Esophagus (tissue), 2 donors: ENCODE measurements around the gene SNAPC4. TPM values are rescaled to one million over a fixed set of nuclear protein-coding genes. Genes with fewer than 3 reads are reported as not detected.
A peak's percentile ranks its signal among the peaks of the same experiment; 100 is the strongest.

Experiments used
- H3K27ac ChIP-seq, 2 donors: one replicate each; pipeline ENCODE4 v1.5.1; 2013; ENCODE audit warnings: low read depth in 2 of 2, mild to moderate bottlenecking in 2 of 2, inconsistent platforms in 1 of 2, low read length in 1 of 2, moderate library complexity in 1 of 2
- H3K27me3 ChIP-seq, 2 donors: one replicate each; pipeline ENCODE4 v1.6.1; 2013; ENCODE audit warnings: low read length in 2 of 2, control low read depth in 1 of 2, mild to moderate bottlenecking in 1 of 2; ENCODE audit not compliant: insufficient read depth in 2 of 2, control insufficient read depth in 1 of 2
- H3K36me3 ChIP-seq, 2 donors: one replicate each; pipeline ENCODE4 v1.6.1; 2013; ENCODE audit warnings: low read length in 1 of 2; ENCODE audit not compliant: control insufficient read depth in 2 of 2, insufficient read depth in 2 of 2
- H3K4me1 ChIP-seq, 2 donors: one replicate each; pipeline ENCODE4 v1.6.1; 2013; ENCODE audit warnings: low read length in 1 of 2; ENCODE audit not compliant: control insufficient read depth in 2 of 2, insufficient read depth in 2 of 2
- H3K4me3 ChIP-seq, 2 donors: one replicate each; pipeline ENCODE4 v1.5.1; 2013; ENCODE audit warnings: low read length in 2 of 2, mild to moderate bottlenecking in 2 of 2, low read depth in 1 of 2, moderate library complexity in 1 of 2
- H3K9me3 ChIP-seq, 2 donors: one replicate each; pipeline ENCODE4 v1.6.1; 2013; ENCODE audit warnings: mild to moderate bottlenecking in 2 of 2, low read depth in 1 of 2, low read length in 1 of 2, moderate library complexity in 1 of 2; ENCODE audit not compliant: control insufficient read depth in 2 of 2, insufficient read depth in 1 of 2
- WGBS, 2 donors: extraction: QIAGEN DNeasy Blood & Tissue Kit; methylation state at CpG; one replicate each; pipeline ENCODE4 v1.1.7; 2013; 5-methylcytosine and 5-hydroxymethylcytosine counted together
- polyA plus RNA-seq, 2 donors: library from polyadenylated mRNA; stranded (reverse); fragments of 200-250 nt; gene quantifications; one replicate each; pipeline ENCODE4 v1.2.3, GENCODE V29; 2013
- donor health status: healthy with polysubstance abuse.
- donor health status: Bipolar disorder and iron deficiency.

Gene SNAPC4
- polyA plus RNA-seq, 2 donors: 3.5 to 6.6 TPM

DNA sequence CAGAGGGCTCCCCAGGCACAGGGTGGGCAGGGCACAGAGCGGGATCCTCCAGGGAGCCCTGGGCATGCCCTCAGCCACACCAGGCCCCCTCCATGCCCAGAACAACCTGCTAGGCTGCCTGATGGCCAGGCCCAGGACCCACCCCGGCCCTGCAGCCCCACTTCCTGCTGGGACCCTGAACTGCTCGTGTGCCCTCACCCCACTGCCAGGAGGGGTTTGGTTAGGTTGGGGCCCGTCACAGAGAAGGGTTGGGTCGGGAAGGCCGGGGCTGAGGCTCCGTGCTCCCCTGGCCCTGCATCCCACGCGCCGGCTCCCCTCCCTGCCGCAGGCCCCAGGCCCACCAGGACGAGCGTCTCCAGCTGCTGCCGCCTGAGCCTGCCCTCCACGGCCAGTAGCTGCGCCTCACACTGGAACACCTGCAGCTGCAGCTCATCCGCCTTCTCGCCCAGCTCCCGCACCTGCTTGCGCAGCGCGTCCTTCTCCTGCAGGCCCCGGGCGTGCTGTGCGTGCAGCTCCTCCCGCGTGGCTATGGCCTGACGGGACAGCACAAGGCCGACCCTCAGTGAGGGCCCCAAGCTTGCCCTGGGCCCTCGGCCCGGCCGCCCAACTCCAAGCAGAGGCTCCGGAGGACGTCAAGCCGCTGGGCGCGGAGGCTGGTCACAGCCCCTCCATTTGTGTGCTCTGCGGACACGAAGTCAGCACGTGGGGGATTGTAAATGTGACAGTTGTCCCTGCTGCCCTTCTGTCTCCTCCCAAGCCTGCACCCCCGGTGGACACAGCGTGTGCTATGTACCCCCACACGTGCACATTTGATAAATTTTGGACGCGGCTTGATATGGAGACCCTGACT, 32.4 kb downstream of the SNAPC4 start:
- peaks cover 4 to 18% of the 10 kb centered on the region in 2 donors for H3K4me1 ChIP-seq
- WGBS, 2 donors: 84% methylated on average over 42 to 45 of the region's 45 CpGs
- H3K27me3 ChIP-seq: no peaks in the 10 kb centered on the region
- H3K4me3 ChIP-seq: no peak overlapping the region
- no peak overlapping the region for H3K27ac ChIP-seq
- H3K36me3 ChIP-seq: no peaks in the 10 kb centered on the region
- H3K9me3 ChIP-seq: no peaks in the 10 kb centered on the region

DNA sequence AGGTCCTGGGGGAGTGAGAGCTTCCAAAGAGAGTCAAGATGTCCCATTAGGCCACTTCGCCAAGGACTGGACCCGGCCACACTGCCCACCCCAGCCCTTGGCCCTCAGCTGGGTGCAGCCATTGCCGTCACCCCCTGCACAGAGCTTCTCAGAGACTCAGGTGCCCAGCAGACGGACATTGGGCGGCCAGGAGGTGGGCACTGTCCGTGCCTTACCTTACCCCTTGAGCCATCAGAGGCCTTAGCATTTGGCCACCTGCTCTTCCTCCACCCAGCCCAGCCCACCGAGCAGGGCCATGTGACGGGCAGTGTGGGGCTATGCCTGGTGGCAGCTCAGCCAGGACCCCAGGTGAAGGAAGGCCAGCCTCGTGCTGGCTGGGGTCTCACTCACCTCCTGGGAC, 33.1 kb downstream of the SNAPC4 start:
- Histone ChIP-seq H3K4me1 (peaks cover 4 to 14% of the 10 kb centered on the region in 2 donors), H3K36me3 (peaks cover 0 to 1% of the 10 kb centered on the region in 2 donors), H3K27ac (no peak overlapping the region), H3K9me3 (no peaks in the 10 kb centered on the region), H3K27me3 (no peaks in the 10 kb centered on the region), H3K4me3 (no peak overlapping the region)
- 82 to 87% methylated on average over 9 of the region's 9 CpGs for WGBS, 2 donors

DNA sequence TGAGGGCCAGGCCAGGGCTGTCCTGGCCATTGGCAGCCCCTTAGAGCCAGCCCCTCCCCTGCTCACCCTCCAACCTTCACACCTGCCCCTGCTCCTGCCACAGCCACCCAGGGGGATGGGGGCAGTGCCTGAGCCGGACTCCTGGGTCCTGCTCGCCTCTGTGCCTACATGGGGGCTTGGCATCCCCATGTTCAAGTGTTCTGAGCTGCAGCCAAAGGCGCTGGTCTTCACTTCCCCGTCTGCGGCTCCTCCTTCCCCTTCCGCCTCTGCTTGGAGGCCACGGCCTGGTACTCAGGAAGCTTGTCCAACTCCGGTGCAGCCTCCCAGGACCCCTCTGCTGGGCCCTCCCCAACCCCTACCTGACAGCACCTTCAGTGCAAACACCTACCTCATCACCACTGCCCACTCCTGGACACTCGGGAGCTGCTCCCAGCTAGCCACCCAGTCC, 34.2 kb downstream of the SNAPC4 start:
- 68 to 78% methylated on average over 9 of the region's 9 CpGs for WGBS, 2 donors

DNA sequence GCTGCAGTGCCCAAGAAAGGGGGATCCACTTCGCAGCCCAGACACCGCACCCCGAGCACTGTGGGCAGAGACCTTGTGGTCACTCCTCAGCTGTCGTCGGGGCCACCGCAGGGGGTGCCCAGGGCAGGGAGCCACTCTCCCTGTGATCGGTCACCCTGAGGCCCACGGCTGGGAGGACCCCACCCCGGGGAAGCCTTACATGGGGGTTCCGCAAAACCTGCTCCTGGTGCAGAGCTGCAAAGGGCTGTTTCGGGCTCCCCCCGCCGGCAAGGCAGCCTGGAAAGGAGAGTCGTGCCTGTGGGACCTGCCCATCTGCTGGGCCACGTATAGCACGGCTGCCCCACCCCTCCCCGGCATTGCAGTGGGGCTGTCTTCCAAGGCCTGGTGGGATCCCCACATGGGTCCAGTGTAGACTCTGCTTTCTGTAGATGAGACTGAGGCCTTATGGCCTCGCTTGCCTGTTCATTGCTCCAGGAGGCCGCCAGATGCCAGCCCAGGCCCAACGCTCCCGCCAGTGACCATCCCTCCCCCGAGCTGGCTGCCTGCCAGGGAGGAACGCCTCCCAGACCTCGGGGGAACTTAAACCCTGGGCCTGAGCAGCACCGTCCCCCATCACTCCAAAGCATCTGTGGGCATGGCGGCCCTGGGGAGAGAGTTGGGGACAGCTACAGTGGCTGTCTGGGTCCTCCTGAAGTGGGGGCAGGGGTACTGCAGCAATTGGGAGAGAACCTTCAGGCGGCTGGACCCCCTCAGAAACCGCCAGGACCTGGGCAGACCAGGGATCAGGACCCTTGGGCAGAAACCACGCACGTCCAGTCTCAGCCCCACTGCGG, 34.8 kb downstream of the SNAPC4 start:
- no peak overlapping the region for H3K27ac ChIP-seq
- 73 to 77% methylated on average over 31 of the region's 31 CpGs for WGBS, 2 donors
- no peak overlapping the region for H3K4me3 ChIP-seq
- peaks cover 0 to 3% of the 10 kb centered on the region in 2 donors for H3K36me3 ChIP-seq
- H3K27me3 ChIP-seq: no peaks in the 10 kb centered on the region
- H3K9me3 ChIP-seq: no peaks in the 10 kb centered on the region
- peaks cover 4 to 14% of the 10 kb centered on the region in 2 donors for H3K4me1 ChIP-seq

More for the DNA sequence above, 34.2 kb downstream of the SNAPC4 start:
- Histone ChIP-seq H3K27ac (no peak overlapping the region), H3K27me3 (no peaks in the 10 kb centered on the region), H3K9me3 (no peaks in the 10 kb centered on the region), H3K4me3 (no peak overlapping the region), H3K4me1 (peaks cover 4 to 16% of the 10 kb centered on the region in 2 donors), H3K36me3 (peaks cover 0 to 3% of the 10 kb centered on the region in 2 donors)

DNA sequence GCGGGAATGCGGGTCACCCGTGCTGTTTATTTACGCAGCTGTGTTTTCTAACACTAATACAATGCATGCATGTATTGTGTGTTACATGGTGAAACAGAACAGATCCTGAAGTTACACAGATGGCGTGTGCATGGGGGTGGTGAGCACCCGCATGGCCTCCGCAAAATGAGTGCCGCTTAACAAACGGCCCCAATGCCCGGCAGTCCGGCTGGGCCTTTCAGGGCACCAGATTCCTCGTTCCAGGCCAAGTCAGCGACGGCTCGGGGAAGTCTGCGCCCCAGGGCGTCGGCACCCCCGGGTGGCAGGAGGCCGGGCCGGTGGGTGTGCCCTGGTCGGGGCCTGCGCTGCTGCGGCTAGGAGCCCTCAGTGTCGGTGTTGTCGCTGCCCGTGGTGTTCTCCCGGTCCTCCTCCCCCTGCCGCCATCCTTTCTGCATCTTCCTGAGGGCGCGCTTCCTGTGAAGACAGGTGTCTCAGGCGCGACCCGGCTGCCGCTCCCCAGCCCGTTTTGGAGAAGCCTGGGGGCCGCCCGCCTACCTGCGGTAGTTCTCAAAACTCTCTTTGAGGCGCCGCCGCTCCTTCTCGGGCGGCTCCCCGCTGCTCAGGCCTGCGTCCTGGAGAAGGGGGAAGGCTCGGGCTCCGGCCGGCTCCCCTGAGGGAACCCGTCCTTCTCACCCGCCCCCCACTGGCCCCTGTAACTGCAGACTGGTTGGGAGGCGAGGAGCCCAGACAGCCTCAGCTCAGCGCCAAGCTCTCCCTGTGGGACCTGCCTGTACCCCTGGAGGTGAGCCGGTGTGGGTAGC, 35.8 kb downstream of the SNAPC4 start:
- Histone ChIP-seq H3K9me3 (no peaks in the 10 kb centered on the region), H3K27me3 (no peaks in the 10 kb centered on the region), H3K36me3 (peaks cover 0 to 4% of the 10 kb centered on the region in 2 donors), H3K27ac (no peak overlapping the region), H3K4me3 (peak overlapping the region; percentile 75 to 95), H3K4me1 (peaks cover 4 to 14% of the 10 kb centered on the region in 2 donors)
- 24 to 33% methylated on average over 52 to 54 of the region's 54 CpGs for WGBS, 2 donors

DNA sequence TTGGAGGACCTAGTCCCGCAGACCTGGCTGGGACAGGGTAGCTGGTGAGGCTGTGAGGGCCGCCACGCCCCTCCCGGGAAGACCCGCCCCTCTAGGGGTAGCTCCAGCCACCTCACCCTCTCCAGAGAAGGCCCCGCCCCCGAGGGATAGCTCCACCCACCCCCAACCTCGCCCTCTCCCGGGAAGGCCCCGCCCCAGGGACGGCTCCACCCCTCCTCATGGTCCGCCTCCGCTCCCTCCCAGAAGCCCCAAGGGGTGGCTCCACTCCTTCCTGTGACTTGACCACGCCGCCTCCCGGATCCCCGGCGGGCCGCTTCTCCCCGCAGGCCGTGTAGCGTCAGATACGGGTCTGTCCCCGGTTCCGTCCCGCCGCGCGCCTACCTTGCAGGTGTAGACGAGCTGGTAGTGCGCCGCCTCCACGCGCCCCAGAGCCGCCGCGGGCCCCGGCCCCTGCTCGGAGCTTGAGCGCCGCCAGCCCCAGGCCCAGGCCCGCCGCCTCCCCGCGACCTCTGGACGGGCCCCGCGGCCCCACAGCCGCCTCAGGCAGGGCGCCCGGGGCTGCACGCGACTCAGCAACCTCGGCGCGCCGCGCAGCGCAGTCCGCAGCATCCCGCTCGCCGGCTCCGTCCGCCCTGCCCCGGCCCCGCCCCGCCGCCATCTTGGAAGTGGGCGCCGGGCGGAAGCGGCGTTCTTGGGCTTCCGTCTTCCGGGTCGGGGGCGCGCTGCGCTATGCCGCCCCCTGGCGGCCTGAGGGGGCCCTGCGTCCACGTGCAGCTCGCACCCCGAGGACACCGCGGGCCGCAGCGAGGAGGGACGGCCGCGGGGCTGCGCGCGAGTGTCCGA, 36.6 kb downstream of the SNAPC4 start, which contains the start of gene DNLZ:
DNLZ (minus strand) TSS at position 639 of the 843 bp plus-strand sequence; CDS start at position 609, 30 bp downstream.
- Histone ChIP-seq H3K27ac (peak within 1 kb of the TSS; percentile 96 to 98), H3K4me1 (peaks cover 4 to 14% of the 10 kb centered on the region in 2 donors), H3K9me3 (no peaks in the 10 kb centered on the region), H3K36me3 (peaks cover 0 to 5% of the 10 kb centered on the region in 2 donors), H3K27me3 (no peaks in the 10 kb centered on the region), H3K4me3 (peak within 1 kb of the TSS; percentile 75 to 95)
- WGBS, 2 donors: 1% methylated on average over 93 to 97 of the region's 97 CpGs

DNA sequence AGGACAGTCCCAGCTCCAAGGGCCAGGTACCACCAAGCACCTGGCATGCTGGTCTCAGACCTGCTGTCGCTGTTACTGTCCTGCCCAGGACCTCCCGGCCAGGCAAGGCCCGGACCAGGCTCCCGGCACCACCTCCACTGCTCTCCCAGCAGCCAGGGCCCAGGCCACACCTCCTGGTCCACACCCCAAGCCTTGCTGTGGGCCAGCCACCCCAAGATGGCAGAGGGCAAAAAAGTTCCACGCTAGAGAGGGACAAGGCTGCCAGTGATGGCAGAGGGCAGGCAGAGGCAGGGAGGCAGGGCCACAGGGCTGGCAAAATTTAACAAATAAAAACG, 37.6 kb downstream of the SNAPC4 start:
- H3K27ac ChIP-seq: no peak overlapping the region
- no peak overlapping the region for H3K4me3 ChIP-seq
- no peaks in the 10 kb centered on the region for H3K9me3 ChIP-seq
- peaks cover 4 to 14% of the 10 kb centered on the region in 2 donors for H3K4me1 ChIP-seq
- H3K27me3 ChIP-seq: no peaks in the 10 kb centered on the region
- peaks cover 0 to 10% of the 10 kb centered on the region in 2 donors for H3K36me3 ChIP-seq
- WGBS, 2 donors: 72 to 82% methylated on average over 6 of the region's 6 CpGs

DNA sequence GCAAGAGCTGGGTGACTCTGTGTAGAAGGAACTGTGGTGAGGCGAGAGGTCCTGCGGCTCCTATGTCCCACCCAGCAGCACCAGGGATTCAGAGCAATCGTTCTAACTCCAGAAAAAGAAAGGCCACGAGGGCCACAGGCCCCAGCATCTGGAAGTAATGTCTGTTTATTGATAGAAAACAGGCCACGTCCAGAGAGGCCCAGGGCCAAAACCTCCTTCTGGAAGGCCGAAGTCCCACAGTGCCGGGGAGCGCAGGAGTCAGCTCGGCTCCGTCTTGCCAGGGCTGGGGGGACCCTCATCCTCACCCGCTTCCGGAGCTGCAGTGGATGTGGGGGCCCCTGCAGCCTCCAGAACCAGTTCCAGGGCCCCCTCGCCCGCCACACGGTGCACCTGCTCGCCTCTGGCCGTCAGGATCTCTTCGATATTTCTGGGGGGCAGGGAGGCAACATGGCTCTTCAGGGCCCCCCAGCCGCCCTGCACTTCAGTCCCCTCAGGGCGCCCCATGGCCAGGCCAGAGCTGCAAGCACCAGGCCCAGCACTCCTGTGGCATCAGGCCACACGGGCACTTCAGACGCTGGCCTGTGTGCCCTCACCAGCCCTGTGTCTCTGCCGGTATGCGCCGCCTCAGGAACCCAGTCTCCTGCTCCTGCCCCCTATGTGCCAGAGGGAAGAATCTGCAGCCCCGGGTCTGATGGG, 38.1 kb downstream of the SNAPC4 start:
- H3K4me3 ChIP-seq: no peak overlapping the region
- H3K4me1 ChIP-seq: peaks cover 4 to 14% of the 10 kb centered on the region in 2 donors
- H3K27me3 ChIP-seq: no peaks in the 10 kb centered on the region
- peaks cover 0 to 10% of the 10 kb centered on the region in 2 donors for H3K36me3 ChIP-seq
- H3K27ac ChIP-seq: no peak overlapping the region
- no peaks in the 10 kb centered on the region for H3K9me3 ChIP-seq
- 84 to 87% methylated on average over 23 to 26 of the region's 26 CpGs for WGBS, 2 donors
